Measurements from ENCODE around the gene LTBP2.

LTBP2 gene

DNA sequence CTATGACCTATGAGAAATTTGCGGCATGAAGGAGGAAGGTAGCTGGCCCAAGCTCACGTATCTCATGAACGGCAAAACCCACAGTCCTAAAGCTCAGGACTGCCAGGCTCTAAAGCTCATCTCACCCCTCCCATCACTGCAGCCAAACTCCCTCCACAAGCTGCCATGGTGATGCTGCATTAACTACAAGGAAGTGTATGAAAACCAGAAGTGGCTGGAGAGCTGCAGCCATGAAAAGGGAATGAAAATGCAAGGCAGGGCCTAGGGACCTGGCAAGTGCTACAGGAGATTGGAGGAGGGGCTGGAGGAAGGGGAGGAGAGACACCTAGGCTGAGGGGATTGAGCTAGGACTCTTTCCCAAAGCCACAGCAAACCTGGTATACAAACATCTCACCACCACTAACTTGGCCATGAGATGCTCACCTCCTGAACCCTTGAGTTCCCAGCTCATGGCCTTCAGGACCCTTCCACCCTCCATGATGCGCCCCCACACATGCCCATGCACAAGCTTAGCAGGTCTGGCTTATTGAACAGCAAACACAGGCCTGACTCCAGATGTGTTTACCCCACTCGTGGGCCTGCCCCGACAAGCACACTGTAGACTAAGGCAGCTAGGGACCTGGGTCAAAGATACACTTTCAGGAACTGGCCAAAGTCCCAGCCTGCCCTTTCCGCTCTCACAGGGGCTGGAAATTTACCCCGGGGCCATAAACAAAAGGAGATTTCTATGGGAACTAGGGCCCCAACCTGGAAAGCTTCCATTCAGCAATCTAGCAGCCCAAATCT, 42.0 kb downstream of the LTBP2 start:
- DNase-seq: no peak

DNA sequence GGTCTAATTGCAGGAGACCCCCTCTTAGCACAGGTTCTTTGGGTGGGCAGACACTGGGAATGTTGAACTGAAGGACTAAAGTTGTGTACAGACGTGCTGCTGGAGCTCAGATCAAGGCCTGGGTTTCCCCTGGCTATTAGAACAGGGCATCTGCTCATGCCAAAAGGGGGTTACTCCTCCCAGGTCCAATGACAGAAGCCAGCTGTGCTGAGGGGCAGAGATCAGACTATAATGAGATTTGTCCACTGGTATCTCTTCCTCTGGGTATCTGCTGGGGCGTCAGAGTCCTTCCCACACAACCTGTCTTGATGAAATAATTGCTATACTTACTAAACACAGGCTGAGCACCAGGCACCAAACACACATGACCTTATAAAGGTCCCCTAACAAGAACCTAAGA, 42.6 kb downstream of the LTBP2 start:
- DNase-seq: no peak

DNA sequence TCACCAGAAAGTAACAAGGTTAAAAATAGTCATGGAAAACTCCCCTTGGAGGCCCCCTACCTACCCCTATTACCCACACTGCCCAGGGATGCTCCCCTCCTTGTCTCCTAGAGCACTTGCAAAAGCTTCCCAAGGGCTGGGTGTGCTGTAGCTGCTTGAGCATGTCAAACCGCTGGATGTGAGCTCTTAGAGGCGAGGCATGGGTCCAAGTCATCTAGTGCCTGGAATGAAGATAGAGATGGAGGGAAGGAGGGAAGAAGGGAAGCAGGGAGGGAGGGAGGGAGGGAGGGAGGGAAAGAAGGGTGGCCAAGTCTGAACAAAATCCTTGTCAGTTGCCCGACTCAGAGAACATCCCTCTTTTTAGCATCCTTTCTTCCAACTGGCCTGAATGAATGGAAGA, 43.1 kb downstream of the LTBP2 start:
- no peak for DNase-seq

DNA sequence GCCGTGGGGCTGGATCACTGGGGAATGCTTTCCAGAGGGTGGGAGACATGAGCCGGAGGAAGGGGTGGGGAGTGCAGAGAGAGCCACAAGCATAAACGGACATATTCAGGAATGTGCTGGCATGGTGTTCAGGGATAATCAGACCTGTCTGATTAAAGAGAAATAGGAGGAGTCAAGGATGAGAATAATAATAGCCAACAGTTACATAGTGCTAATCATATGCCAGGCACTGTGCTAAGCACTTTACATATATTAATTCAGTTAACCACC, 43.7 kb downstream of the LTBP2 start:
- no peak for DNase-seq

DNA sequence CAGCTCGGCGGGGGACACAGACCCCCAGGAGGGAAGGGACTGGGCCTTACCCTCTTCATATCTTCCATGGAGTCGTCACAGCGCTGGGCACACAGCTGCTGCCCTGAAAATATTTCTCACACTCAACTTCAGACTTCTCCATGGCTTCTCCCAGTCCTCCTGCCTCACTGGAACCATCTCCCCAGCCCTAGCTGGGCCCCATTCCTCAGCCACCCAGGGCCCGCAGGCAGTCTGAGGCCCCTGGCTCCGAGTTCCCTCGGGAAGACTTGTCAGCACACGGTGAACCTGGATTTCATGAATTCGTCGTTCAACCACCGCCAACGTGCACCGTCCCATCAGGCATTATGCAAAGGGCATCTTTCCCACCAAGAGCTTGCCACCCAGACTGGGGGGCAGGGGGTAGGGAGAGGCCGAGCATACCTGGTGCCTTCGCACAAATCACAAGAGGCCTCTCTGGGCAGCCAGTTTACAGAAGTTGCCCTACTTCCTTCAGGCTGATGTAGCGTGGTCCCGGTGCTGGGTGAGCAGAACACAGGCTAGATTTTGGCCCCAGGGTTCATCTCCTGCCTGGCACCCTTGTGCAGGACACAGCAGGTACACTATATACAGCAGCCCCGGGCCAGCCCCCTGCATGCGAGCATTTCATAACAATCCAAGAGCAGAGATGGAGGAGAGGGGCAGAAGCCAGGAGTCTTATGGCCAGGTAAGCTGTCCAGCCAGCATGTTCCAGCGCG, 44.2 kb downstream of the LTBP2 start:
- no peak for DNase-seq

DNA sequence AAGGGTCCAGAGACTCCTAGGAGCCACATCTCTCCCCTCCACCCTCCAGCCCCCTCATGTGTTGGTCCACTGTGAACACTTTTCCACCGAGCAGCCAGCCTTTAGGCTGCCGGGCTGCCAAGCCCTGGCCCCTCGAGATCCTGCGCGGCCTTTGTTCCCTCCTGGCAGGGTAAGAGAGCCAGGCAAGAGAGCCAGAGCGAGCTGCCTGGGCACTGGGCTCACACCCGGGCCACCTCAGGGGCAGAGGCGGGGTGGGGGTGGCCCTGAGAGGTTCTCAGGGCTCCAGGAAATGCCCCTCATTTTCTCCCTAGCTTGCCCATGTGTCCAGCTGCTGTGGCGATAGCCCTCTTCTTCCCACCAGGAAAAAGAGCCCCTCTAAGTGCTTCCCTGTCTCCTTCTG, 44.8 kb downstream of the LTBP2 start:
- no peak for DNase-seq

DNA sequence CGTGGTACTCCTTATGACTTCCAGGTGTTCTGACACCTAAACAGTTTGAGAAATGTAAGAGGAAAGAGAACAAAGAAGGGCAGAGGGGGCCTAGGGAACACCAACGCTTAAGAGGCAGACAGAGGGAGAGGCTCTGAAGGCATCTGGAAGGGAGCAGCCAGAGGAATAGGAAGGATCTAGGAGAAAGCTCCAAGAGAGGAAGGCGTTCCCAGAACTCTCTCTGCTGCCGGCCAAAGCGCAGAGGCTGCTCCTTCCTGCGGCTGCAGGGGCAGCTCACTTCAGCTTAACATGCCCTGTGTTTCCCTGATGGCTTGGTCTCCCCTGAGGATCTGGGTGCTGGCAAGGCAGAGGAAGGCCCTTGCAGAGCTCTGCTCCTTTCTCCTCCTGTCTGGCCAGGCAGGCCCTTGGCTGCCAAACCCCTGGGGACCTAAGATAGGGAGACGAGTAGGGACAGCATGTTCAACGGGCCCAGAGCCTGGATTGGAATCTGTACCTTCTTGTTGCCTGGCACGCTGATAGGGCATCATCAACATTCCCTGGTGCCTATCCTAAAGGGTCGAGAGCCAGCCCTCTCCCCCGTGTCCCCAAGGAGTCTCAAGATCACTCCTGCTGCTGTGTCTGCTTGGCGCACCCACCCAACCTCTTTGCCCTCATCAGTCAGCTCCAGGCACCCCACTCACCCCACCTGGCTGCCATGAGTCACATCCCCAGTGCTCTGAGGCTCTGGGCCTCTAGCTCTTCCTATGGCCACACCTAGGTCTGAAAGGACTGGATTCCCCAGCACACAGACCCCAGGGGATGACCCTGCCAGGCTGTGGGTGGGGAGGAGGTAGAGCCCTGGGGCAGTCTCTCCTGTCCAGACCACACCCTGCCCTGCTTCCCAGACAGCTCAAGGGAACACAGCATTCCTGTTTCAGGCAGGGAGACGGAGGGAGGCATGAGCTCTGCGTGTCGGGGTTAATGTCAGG, 45.6 kb downstream of the LTBP2 start:
- no peak for DNase-seq

DNA sequence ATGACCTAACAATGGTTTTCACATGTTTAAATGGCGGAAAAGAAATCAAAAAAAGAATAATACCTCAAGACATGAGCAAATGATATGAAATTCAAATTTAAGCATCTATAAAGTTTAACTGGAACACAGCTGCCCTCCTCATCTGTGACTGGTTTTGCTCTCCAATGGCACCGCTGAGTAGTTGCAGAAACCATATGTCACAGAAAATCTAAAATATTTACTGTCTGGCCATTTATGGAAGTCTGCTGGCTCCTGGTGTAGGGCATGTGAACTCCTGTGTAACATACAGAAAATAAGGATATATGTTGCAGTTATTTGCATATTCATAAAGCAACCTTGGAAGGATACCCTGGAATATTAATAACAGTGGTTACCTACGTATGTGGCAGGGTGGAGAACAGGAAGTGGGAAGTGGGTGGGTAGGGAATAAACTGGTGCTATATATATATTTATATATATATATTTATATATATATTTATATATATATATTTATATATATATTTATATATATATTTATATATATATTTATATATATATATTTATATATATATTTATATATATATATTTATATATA, 48.4 kb downstream of the LTBP2 start:
- no peak for DNase-seq

DNA sequence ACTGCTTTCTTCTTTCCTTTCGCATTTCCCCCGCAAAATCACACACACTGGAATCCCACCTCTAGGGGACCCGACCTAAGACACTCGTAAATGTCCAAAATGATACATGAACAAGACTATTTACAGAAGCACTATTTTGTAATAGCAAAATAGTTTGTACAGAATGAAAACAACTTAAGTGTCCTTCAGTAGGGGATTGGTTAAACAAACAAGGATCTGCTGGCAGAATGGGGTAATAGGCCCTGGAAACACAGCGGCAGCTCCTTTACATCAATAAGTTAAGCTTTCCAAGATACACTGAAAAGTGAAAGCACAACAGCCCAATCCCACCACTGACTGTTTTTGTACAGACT, 48.8 kb downstream of the LTBP2 start:
- DNase-seq: no peak

DNA sequence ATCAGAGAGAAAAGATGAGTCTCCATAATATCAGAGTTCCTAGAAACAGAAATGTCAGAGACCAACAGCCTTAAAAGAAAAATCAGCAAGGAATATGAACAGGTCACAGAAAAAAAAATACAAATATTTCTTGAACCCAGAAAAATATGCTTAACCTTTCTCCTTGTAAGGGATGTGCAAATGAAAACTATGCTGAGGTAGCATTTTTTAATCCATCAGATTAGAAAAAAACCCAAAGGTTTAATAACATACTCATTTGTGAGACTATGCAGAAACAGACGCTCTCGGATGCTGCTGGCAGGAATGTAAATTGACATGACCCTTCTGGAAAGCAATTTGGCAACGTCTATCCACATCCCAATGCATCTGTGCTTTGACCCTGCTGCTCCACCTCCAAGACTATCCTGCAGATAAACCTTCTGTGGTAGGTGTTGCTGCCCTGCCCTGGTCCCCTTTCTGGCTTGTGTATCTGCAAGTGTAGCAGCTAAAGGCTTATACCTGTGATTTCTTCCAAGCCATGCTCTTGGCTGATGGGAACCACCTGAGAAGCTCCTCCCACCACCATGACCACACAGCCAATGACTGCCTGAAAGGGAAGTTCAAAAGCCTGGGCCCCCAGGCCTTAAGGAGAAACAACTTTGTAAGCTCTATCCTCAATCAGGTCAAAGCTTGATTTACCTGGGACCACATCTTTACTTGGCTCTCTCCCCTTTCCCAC, 49.4 kb downstream of the LTBP2 start:
- no peak for DNase-seq

DNA sequence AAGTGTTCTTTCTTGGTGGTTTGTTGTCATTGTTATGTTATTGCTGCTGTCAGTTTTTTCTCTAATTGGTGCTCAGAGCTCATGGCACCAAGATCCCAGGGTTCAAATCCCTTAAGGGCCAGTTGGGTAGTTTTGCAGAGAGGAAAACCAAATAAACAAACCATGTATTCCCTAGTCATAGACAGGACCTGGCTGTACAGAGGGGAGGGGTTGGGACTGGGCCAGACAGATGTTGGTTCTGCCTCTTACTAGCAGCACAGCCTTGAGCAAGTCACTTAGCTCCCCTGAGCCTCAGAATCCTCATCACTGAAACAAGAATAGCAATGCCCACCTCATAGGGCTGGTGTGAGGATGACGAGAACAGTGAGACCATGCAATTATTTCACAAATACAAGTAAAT, 53.4 kb downstream of the LTBP2 start:
- DNase-seq: no peak

DNA sequence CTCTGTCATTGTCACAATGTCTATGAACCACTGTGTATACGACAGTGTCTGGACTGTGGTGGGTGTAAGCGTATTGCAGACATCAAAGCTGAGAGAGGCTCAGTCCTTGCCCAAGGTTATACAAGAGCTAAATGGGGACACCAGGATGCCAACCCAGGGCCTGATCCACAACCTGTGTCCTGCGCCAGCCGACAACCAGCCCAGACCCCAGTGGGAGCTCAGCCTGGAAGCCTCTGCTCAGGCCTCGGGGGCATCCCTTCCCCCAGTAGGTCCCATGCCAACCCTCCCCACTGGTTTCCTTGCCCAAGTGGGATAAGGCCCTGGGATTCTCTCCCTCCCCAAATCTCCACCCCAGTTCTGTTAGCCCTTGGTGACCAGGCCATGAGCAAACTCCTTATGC, 54.3 kb downstream of the LTBP2 start:
- no peak for DNase-seq

DNA sequence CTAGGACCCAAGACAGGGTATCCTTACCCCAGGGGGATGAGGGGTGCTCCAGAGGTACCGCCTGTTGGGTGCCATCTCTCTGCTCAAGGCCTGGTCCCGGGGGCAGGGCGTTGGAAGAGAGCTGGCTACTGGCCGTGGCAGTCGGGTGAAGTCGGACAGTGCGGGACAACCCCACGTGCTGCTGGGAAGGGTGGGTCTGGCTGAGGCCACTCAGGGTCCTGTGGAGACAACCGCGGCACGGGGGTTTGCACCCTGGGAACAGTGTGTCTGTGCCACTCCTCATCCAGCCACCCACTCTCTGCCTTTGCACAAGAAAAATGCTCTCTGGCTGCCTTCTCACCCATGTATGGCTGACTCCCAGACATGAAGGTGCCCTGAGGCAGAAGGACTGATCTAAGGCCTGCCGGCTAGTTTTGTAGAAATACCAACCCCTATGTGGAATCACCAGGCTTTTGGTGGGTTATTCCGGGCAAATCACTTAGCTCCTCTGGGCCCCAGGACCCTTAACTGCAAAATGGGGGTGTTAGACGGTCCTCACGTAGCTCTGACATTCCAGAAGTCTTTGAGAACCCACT, 56.5 kb downstream of the LTBP2 start:
- no peak for DNase-seq

DNA sequence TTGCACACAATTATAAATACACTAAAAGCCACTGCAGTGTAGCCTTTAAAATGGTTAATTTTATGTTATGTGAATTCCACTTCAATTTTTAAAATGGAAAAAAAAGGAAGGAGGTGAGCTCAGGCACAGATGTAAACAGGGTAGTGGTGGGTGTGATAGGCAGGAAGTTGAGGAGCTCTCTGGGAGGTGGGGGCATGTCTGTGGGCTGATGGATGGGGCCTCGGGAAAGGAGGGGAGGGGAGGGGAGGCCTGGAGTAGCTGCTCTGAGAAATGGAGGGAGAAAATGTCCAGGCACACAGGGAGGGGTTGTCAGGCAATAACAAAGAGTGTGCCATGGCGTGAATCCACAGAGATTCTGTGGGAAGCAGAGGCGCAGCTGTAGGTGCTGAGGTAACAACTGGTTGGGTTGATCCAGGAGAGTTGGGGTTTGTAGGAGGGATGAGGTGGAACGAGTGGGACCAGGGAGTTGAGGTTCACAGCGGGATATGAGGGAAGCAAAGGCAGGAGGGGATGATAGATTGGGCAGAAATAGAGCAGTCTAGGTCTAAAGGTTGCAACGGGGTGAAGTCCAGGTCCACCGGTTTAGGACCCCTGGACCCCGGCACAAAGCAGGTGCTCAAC, 57.2 kb downstream of the LTBP2 start:
- no peak for DNase-seq

DNA sequence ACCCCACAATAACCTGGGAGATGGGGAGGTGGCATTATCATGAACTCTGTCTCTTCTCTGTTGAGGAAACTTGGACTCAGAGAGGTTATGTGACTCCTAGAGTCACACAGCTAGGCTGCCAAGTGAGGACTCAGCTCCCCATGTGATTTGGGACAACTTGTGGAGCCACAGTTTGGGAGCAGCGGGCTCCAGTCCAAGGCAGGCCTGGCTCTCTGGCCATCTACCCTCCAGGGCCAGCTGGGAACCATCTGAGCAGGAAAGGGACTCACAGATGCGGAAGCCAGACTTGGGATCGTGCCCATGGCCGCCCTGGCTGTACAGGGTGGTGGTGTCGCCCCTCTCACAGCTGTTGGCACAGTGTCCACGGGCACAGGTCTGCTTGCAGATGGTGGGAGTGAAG, 59.4 kb downstream of the LTBP2 start:
- no peak for DNase-seq

DNA sequence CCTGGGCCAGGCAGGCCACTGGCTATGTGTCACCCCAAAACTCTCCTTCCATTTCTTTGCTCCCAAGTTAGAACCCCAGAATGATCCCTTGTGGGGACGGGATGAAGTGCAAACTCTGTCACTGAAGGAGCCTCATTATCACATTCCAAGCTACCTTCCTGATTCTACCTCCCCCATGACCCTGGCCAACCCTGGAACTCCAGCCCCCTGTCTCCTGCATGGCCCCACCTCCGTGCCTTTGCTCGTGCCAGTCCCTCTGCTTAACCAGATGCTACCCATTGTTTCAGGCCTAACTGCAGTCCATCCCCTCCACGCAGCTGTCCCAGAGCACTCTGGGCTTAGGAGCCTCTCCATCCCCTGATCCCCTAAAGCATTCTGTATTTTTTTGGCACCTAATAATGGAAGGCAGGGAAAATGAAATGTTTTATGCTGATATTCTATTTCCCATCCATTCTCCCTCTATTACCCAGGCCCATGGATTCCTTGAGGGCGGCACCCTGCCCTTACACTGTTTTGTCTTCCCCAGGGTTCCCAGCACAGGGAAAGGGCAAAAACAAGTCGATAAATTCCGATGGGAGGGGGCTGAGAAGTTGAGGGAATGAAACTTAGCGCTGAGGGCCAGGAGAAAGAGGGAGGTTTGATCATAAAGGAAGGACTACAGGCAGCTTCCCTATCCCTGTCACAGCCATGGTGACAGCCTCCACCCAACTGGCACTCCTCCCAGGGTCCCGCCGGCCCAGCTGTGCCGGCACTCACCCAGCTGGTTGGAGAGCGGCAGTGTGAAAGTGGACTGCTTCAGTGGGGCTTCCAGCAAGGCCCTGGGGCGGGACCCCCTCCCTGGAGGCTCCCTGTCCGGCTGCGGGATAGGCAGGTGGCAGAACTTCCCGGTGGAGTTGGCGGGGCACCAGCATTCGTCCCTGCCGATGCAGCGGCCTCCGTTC, 60.3 kb downstream of the LTBP2 start:
- no peak for DNase-seq

DNA sequence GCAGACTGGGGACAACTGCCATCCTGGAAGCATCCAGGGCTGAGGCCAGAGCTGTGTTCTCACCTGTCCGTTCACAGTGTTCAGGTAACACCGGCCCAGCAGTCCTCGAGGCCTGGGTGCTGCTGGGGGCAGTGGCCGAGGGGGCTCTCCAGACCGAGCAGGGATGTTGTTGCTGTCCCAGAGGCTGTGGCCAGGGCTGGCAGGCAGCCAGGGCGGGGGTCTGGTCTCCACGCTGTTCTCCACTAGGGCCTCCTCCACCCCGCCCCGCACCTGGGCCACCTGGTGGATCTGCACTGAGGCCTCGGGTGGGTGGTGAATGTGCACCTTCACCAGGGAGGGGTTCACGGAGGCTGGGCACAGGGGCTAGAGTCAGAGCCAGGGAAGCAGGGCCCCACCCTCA, 61.0 kb downstream of the LTBP2 start:
- no peak for DNase-seq

DNA sequence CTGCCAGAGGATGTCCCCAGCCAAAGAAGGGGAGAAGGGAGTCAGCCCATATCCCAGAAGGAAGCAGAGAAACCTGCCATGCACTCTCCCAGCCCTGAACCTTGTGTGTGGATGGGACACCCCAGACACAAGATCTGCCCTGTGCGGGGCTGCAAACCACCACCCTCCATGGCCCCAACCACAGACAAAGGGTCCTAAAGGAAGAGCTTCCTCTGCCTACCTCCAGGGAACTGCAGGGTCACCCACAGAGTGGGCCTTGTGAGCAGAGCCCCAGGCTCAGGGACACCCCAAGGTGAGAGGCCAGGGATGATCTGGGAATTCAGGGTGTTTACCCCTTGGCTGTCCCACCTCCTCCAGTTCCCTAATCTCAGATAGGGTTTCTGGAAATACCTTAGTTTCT, 62.0 kb downstream of the LTBP2 start:
- DNase-seq: no peak

DNA sequence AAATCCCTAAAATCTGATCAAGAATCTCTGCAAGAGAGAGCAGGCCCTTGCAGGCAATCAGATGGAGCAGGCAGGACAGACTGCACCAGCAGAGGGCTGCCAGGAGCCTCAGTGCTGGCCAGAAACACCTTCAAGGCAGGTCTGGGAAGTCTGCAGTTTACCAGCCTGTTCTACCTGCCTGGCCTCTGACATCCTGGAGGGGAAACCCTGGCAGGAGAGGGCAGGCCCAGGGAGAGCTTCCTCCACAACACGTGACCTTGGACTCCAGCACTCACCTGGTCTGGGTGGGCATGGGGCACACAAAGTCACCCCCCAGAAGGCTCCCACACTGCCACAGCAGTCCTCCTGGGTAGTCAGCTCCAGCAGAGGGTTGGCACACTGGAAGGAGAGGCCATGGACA, 62.4 kb downstream of the LTBP2 start:
- DNase-seq: no peak

DNA sequence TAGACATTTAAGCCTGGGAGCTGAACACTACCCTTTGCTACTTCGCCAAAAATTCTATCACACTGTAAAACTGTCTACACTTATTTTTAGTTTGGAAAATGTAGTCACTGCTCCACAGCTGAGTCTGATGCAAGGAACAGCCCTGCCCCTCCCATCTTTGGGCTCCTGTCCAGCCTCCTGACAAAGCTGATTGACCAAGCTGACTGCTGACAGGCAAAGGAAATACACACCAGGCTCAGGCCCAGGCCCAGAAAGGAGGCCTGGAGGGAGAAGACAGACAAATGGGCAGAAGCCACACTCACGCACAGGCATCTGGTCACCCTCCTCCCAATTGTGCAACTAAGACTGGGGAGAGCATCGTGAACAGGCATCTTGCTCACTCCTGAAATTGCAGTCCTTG, 63.2 kb downstream of the LTBP2 start:
- DNase-seq: no peak
